Measurements from ENCODE around the gene ZSWIM1. TPM values are rescaled to one million over a fixed set of nuclear protein-coding genes. Genes with fewer than 3 reads are reported as not detected.
A peak's percentile ranks its signal among the peaks of the same experiment; 100 is the strongest.

Gene ZSWIM1
- total and polyA plus RNA-seq, 2 experiments from 2014 or later, result 6.6 to 7.7 TPM

- peaks cover 50% of the 10 kb centered on the region for H3K79me2 ChIP-seq (ENCODE audit: insufficient read depth)
- peaks cover 12% of the 10 kb centered on the region; the same call in 1 of the 2 replicates for H3K4me1 ChIP-seq (ENCODE audit: insufficient read depth)
- H4K20me1 ChIP-seq (ENCODE audit: insufficient read depth), result no peaks in the 10 kb centered on the region
- H3K9ac ChIP-seq, result peak overlapping the region; percentile 99
- H3F3A ChIP-seq (ENCODE audit: insufficient read depth), result peaks cover 16% of the 10 kb centered on the region
- no peaks in the 10 kb centered on the region for H3K9me2 ChIP-seq (ENCODE audit: insufficient read depth)
- peaks cover 9% of the 10 kb centered on the region; the same call in 1 of the 2 replicates for H3K36me3 ChIP-seq (ENCODE audit: low read depth)
- H2AFZ ChIP-seq, result peak overlapping the region; percentile 70
- peak overlapping the region; percentile 95 for H3K27ac ChIP-seq
- H3K4me3 ChIP-seq, result peak overlapping the region; percentile 95
- in situ Hi-C loops (cut with MboI), result no loop called here
- H3K4me2 ChIP-seq (ENCODE audit: unreplicated experiment), result peak overlapping the region; percentile 97
- H3K9me3 ChIP-seq (ENCODE audit: low read depth), result no peaks in the 10 kb centered on the region
- no peaks in the 10 kb centered on the region for H3K27me3 ChIP-seq (replicated peaks; ENCODE audit: insufficient read depth)
- DNase-seq, result peak; percentile 83
- TF ChIP-seq EZH2phosphoT487 (IDR thresholded peaks at IDR 0.05; ENCODE audit: insufficient read depth, low read depth), result no peak
- no peak for TF ChIP-seq EZH2 (IDR thresholded peaks at IDR 0.05; ENCODE audit: insufficient read depth, poor library complexity, severe bottlenecking)
- WGBS, 2 experiments (ENCODE audit: low coverage in 1 of 2, low lambda C conversion rate in 2 of 2, missing lambda C conversion rate in 2 of 2), result 32 to 33% methylated on average over 22 of the region's 22 CpGs
Measured at GRCh38 chr20:45933266-45934045, 52.4 kb downstream of the ZSWIM1 start.

- Histone ChIP-seq H3K79me2 (ENCODE audit: insufficient read depth) (peaks cover 52% of the 10 kb centered on the region), H3K4me2 (ENCODE audit: unreplicated experiment) (peak overlapping the region; percentile 97), H3K9ac (peak overlapping the region; percentile 99), H3K4me3 (peak overlapping the region; percentile 95), H4K20me1 (ENCODE audit: insufficient read depth) (no peaks in the 10 kb centered on the region), H2AFZ (peak overlapping the region; percentile 70), H3K9me2 (ENCODE audit: insufficient read depth) (no peaks in the 10 kb centered on the region), H3K9me3 (ENCODE audit: low read depth) (no peaks in the 10 kb centered on the region), H3F3A (ENCODE audit: insufficient read depth) (peaks cover 14% of the 10 kb centered on the region; the same call in 1 of the 2 replicates), H3K4me1 (ENCODE audit: insufficient read depth) (peaks cover 12% of the 10 kb centered on the region; the same call in 1 of the 2 replicates), H3K36me3 (ENCODE audit: low read depth) (peaks cover 10% of the 10 kb centered on the region; the same call in 1 of the 2 replicates), H3K27ac (peak overlapping the region; percentile 95), H3K27me3 (replicated peaks; ENCODE audit: insufficient read depth) (no peaks in the 10 kb centered on the region)
- 1 to 2% methylated on average over 26 to 33 of the region's 34 CpGs for WGBS, 2 experiments (ENCODE audit: low coverage in 1 of 2, low lambda C conversion rate in 2 of 2, missing lambda C conversion rate in 2 of 2)
- peak; percentile 68 for DNase-seq
- in situ Hi-C loops (cut with MboI), result no loop called here
- TF ChIP-seq EZH2phosphoT487 (IDR thresholded peaks at IDR 0.05; ENCODE audit: insufficient read depth, low read depth) (no peak), EZH2 (IDR thresholded peaks at IDR 0.05; ENCODE audit: insufficient read depth, poor library complexity, severe bottlenecking) (no peak)
Measured at GRCh38 chr20:45934046-45934585, 53.1 kb downstream of the ZSWIM1 start.

Other genes starting within 250 kb of the ZSWIM1 start
- not detected in 2 replicates for gene WFDC9, start 249.9 kb upstream of the ZSWIM1 start, total RNA-seq (2014; rRNA removed; shearing (Covaris generic))
- gene WFDC9, start 249.9 kb upstream of the ZSWIM1 start, polyA plus RNA-seq (2016; fragmentation: Nextera tagmentation; extraction: Ambion mirVana), result not detected in 2 replicates
- not detected in 2 replicates for gene WFDC11, start 211.0 kb upstream of the ZSWIM1 start, total RNA-seq (2014; rRNA removed; shearing (Covaris generic))
- not detected in 2 replicates for gene WFDC11, start 211.0 kb upstream of the ZSWIM1 start, polyA plus RNA-seq (2016; fragmentation: Nextera tagmentation; extraction: Ambion mirVana)
- not detected in 2 replicates for gene WFDC13, start 179.2 kb upstream of the ZSWIM1 start, total RNA-seq (2014; rRNA removed; shearing (Covaris generic))
- not detected in 2 replicates for gene WFDC13, start 179.2 kb upstream of the ZSWIM1 start, polyA plus RNA-seq (2016; fragmentation: Nextera tagmentation; extraction: Ambion mirVana)
- not detected in 2 replicates for gene WFDC10B, start 176.2 kb upstream of the ZSWIM1 start, total RNA-seq (2014; rRNA removed; shearing (Covaris generic))
- gene WFDC10B, start 176.2 kb upstream of the ZSWIM1 start, polyA plus RNA-seq (2016; fragmentation: Nextera tagmentation; extraction: Ambion mirVana), result not detected in 2 replicates
- not detected in 2 replicates for gene SPINT4, start 158.9 kb upstream of the ZSWIM1 start, total RNA-seq (2014; rRNA removed; shearing (Covaris generic))
- not detected in 2 replicates for gene SPINT4, start 158.9 kb upstream of the ZSWIM1 start, polyA plus RNA-seq (2016; fragmentation: Nextera tagmentation; extraction: Ambion mirVana)
- 0.76 TPM in 1 of 2 replicates, not detected in the other for gene WFDC3, start 89.3 kb upstream of the ZSWIM1 start, total RNA-seq (2014; rRNA removed; shearing (Covaris generic))
- 2.4 and 3.6 TPM in 2 replicates for gene WFDC3, start 89.3 kb upstream of the ZSWIM1 start, polyA plus RNA-seq (2016; fragmentation: Nextera tagmentation; extraction: Ambion mirVana)
- gene DNTTIP1, start 89.3 kb upstream of the ZSWIM1 start, total RNA-seq (2014; rRNA removed; shearing (Covaris generic)), result 12.4 and 22.9 TPM in 2 replicates
- gene DNTTIP1, start 89.3 kb upstream of the ZSWIM1 start, polyA plus RNA-seq (2016; fragmentation: Nextera tagmentation; extraction: Ambion mirVana), result 57.2 and 57.6 TPM in 2 replicates
- gene UBE2C, start 68.6 kb upstream of the ZSWIM1 start, total RNA-seq (2014; rRNA removed; shearing (Covaris generic)), result 33.8 and 38.8 TPM in 2 replicates
- gene UBE2C, start 68.6 kb upstream of the ZSWIM1 start, polyA plus RNA-seq (2016; fragmentation: Nextera tagmentation; extraction: Ambion mirVana), result 69.2 and 78.4 TPM in 2 replicates
- gene TNNC2, start 53.9 kb upstream of the ZSWIM1 start, total RNA-seq (2014; rRNA removed; shearing (Covaris generic)), result not detected in 2 replicates
- gene TNNC2, start 53.9 kb upstream of the ZSWIM1 start, polyA plus RNA-seq (2016; fragmentation: Nextera tagmentation; extraction: Ambion mirVana), result 0.83 and 1.1 TPM in 2 replicates
- gene SNX21, start 47.4 kb upstream of the ZSWIM1 start, total RNA-seq (2014; rRNA removed; shearing (Covaris generic)), result 88.4 and 100 TPM in 2 replicates
- 50.9 and 54.7 TPM in 2 replicates for gene SNX21, start 47.4 kb upstream of the ZSWIM1 start, polyA plus RNA-seq (2016; fragmentation: Nextera tagmentation; extraction: Ambion mirVana)
- 37.2 and 55.2 TPM in 2 replicates for gene ACOT8, start 23.8 kb upstream of the ZSWIM1 start, total RNA-seq (2014; rRNA removed; shearing (Covaris generic))
- 30.0 and 32.9 TPM in 2 replicates for gene ACOT8, start 23.8 kb upstream of the ZSWIM1 start, polyA plus RNA-seq (2016; fragmentation: Nextera tagmentation; extraction: Ambion mirVana)
- gene ZSWIM3, start 23.6 kb upstream of the ZSWIM1 start, total RNA-seq (2014; rRNA removed; shearing (Covaris generic)), result 4.3 and 5.3 TPM in 2 replicates
- 1.9 and 2.0 TPM in 2 replicates for gene ZSWIM3, start 23.6 kb upstream of the ZSWIM1 start, polyA plus RNA-seq (2016; fragmentation: Nextera tagmentation; extraction: Ambion mirVana)
- not detected in 2 replicates for gene SPATA25, start 6.4 kb downstream of the ZSWIM1 start, total RNA-seq (2014; rRNA removed; shearing (Covaris generic))
- gene SPATA25, start 6.4 kb downstream of the ZSWIM1 start, polyA plus RNA-seq (2016; fragmentation: Nextera tagmentation; extraction: Ambion mirVana), result 0.27 TPM in 1 of 2 replicates, not detected in the other
- 4.3 and 8.3 TPM in 2 replicates for gene NEURL2, start 10.0 kb downstream of the ZSWIM1 start, total RNA-seq (2014; rRNA removed; shearing (Covaris generic))
- 1.4 and 2.1 TPM in 2 replicates for gene NEURL2, start 10.0 kb downstream of the ZSWIM1 start, polyA plus RNA-seq (2016; fragmentation: Nextera tagmentation; extraction: Ambion mirVana)
- 154 and 176 TPM in 2 replicates for gene CTSA, start 10.1 kb downstream of the ZSWIM1 start, total RNA-seq (2014; rRNA removed; shearing (Covaris generic))
- gene CTSA, start 10.1 kb downstream of the ZSWIM1 start, polyA plus RNA-seq (2016; fragmentation: Nextera tagmentation; extraction: Ambion mirVana), result 303 and 321 TPM in 2 replicates
- 14.5 and 22.6 TPM in 2 replicates for gene PLTP, start 30.9 kb downstream of the ZSWIM1 start, total RNA-seq (2014; rRNA removed; shearing (Covaris generic))
- gene PLTP, start 30.9 kb downstream of the ZSWIM1 start, polyA plus RNA-seq (2016; fragmentation: Nextera tagmentation; extraction: Ambion mirVana), result 24.4 and 25.7 TPM in 2 replicates
- gene PCIF1, start 53.5 kb downstream of the ZSWIM1 start, total RNA-seq (2014; rRNA removed; shearing (Covaris generic)), result 4.2 and 5.3 TPM in 2 replicates
- gene PCIF1, start 53.5 kb downstream of the ZSWIM1 start, polyA plus RNA-seq (2016; fragmentation: Nextera tagmentation; extraction: Ambion mirVana), result 23.8 and 24.3 TPM in 2 replicates
- gene ZNF335, start 91.0 kb downstream of the ZSWIM1 start, total RNA-seq (2014; rRNA removed; shearing (Covaris generic)), result 10.8 and 12.6 TPM in 2 replicates
- 6.0 and 6.9 TPM in 2 replicates for gene ZNF335, start 91.0 kb downstream of the ZSWIM1 start, polyA plus RNA-seq (2016; fragmentation: Nextera tagmentation; extraction: Ambion mirVana)
- gene MMP9, start 127.7 kb downstream of the ZSWIM1 start, total RNA-seq (2014; rRNA removed; shearing (Covaris generic)), result not detected in 2 replicates
- 0.10 and 0.13 TPM in 2 replicates for gene MMP9, start 127.7 kb downstream of the ZSWIM1 start, polyA plus RNA-seq (2016; fragmentation: Nextera tagmentation; extraction: Ambion mirVana)
- not detected in 2 replicates for gene SLC12A5, start 148.0 kb downstream of the ZSWIM1 start, total RNA-seq (2014; rRNA removed; shearing (Covaris generic))
- gene SLC12A5, start 148.0 kb downstream of the ZSWIM1 start, polyA plus RNA-seq (2016; fragmentation: Nextera tagmentation; extraction: Ambion mirVana), result 0.55 and 0.58 TPM in 2 replicates
- 15.9 and 20.4 TPM in 2 replicates for gene NCOA5, start 208.7 kb downstream of the ZSWIM1 start, total RNA-seq (2014; rRNA removed; shearing (Covaris generic))
- gene NCOA5, start 208.7 kb downstream of the ZSWIM1 start, polyA plus RNA-seq (2016; fragmentation: Nextera tagmentation; extraction: Ambion mirVana), result 14.9 and 15.3 TPM in 2 replicates
- 1.8 and 2.5 TPM in 2 replicates for gene CD40, start 237.1 kb downstream of the ZSWIM1 start, total RNA-seq (2014; rRNA removed; shearing (Covaris generic))
- gene CD40, start 237.1 kb downstream of the ZSWIM1 start, polyA plus RNA-seq (2016; fragmentation: Nextera tagmentation; extraction: Ambion mirVana), result 2.8 and 3.4 TPM in 2 replicates

Measured in GM23248 (cell line).